Kidney (tissue), 14 donors: Measurements from ENCODE around the gene TMPRSS4. TPM values are rescaled to one million over a fixed set of nuclear protein-coding genes. Genes with fewer than 3 reads are reported as not detected.

Experiments used
- DNase-seq, 5 donors: peaks; one replicate each; pipeline ENCODE4 v3.0.0-alpha.2; 2013 to 2020
- FAIRE-seq: peaks from 2 replicates; lab custom pipeline; 2012; peaks lifted over from hg19 to GRCh38; lab: Jason Lieb, UNC
- H3K27ac ChIP-seq, 2 donors: one replicate each; pipeline ENCODE4 v1.7.0; 2013; ENCODE audit warnings: low read depth in 2 of 2, low read length in 2 of 2, inconsistent platforms in 1 of 2
- H3K27me3 ChIP-seq: one replicate; pipeline ENCODE4 v1.7.1; 2013; ENCODE audit warnings: low read length, inconsistent platforms; ENCODE audit not compliant: control insufficient read depth, insufficient read depth
- H3K36me3 ChIP-seq, 3 donors: one replicate each; pipeline versions ENCODE4 v1.7.0 to v1.7.1; 2013; ENCODE audit warnings: low read length in 3 of 3, control low read depth in 1 of 3, inconsistent platforms in 1 of 3; ENCODE audit not compliant: insufficient read depth in 3 of 3, control insufficient read depth in 2 of 3
- H3K4me1 ChIP-seq, 3 donors: one replicate each; pipeline versions ENCODE4 v1.7.0 to v1.7.1; 2013; ENCODE audit warnings: low read length in 3 of 3, inconsistent platforms in 1 of 3, low read depth in 1 of 3; ENCODE audit not compliant: control insufficient read depth in 2 of 3, insufficient read depth in 2 of 3
- H3K4me3 ChIP-seq, 3 donors: one replicate each; pipeline versions ENCODE4 v1.7.0 to v1.8.1; 2013; ENCODE audit warnings: low read length in 3 of 3, control low read depth in 1 of 3, inconsistent platforms in 1 of 3
- H3K9ac ChIP-seq, 3 donors: one replicate each; pipeline versions ENCODE4 v1.7.0 to v1.7.1; 2013; ENCODE audit warnings: low read length in 3 of 3, control low read depth in 1 of 3, inconsistent platforms in 1 of 3
- H3K9me3 ChIP-seq, 3 donors: one replicate each; pipeline versions ENCODE4 v1.7.0 to v1.7.1; 2013; ENCODE audit warnings: low read length in 3 of 3, control low read depth in 1 of 3, inconsistent platforms in 1 of 3; ENCODE audit not compliant: control insufficient read depth in 2 of 3, insufficient read depth in 1 of 3
- CTCF ChIP-seq: IDR thresholded peaks from 3 replicates; pipeline ENCODE4 v1.5.1; 2012; ENCODE audit warnings: mild to moderate bottlenecking, moderate library complexity, borderline replicate concordance; ENCODE audit not compliant: insufficient read depth; ENCODE audit errors: extremely low read depth
- intact Hi-C: fragments of 100-400 bp; cut with DNase I; formaldehyde crosslinking; loops from one replicate; pipeline ENCODE4 v1.11.1; 2022
- polyA plus RNA-seq: library from polyadenylated mRNA; stranded (reverse); fragments of 350-450 nt; fragmentation: Illumina TruSeq; extraction: RNeasy Lipid Tissue Mini Kit (QIAGEN cat#74804); gene quantifications from one replicate; pipeline ENCODE4 v1.2.3, GENCODE V29; 2014; ENCODE audit warnings: low read depth, low replicate concordance; ENCODE audit not compliant: insufficient read depth
- total RNA-seq: library from RNA; stranded (reverse); fragmentation: NEBNext Ultra II Directional; extraction: Animal tissue kit (Norgen Biotek cat#: 25700); gene quantifications from one replicate; pipeline ENCODE4 v1.2.1, GENCODE V29; 2021
- donor health status: control.
- donor health status: control.
- donor health status: control.
- donor health status: control.
- donor health status: control.
- donor health status: DM: yes; HTN: yes; CAD: no.
- donor health status: Normal renal cell carcinoma (clear cell type).

The TMPRSS4 gene
- total and polyA plus RNA-seq, 2 donors from 2014 or later = 27.8 to 234 TPM

- peaks cover 0 to 15% (median 0%) of the 10 kb centered on the region in 3 donors for H3K4me1 ChIP-seq
- no peak for TF ChIP-seq CTCF
- no peaks in the 10 kb centered on the region for H3K36me3 ChIP-seq
- no peak overlapping the region for H3K4me3 ChIP-seq
- peaks cover 24% of the 10 kb centered on the region for H3K27me3 ChIP-seq
- no peak overlapping the region for H3K9ac ChIP-seq
- no peaks in the 10 kb centered on the region for H3K9me3 ChIP-seq
- FAIRE-seq (no peak), DNase-seq (peak in 1 of 5 donors; percentile 30)
- no peak overlapping the region for H3K27ac ChIP-seq
- intact Hi-C loops = no loop called here
Observed at GRCh38 chr11:118155776-118156530, 79.1 kb downstream of the TMPRSS4 start.

- no peak for FAIRE-seq
- Histone ChIP-seq H3K27me3 (peaks cover 20% of the 10 kb centered on the region), H3K27ac (no peak overlapping the region), H3K36me3 (no peaks in the 10 kb centered on the region), H3K9me3 (no peaks in the 10 kb centered on the region), H3K4me1 (peaks cover 0 to 15% (median 0%) of the 10 kb centered on the region in 3 donors), H3K9ac (no peak overlapping the region), H3K4me3 (no peak overlapping the region)
- peak in 3 of 5 donors; percentile 33 to 49 (median 48) for DNase-seq
- intact Hi-C loops = no loop called here
- no peak for TF ChIP-seq CTCF
Observed at GRCh38 chr11:118156531-118157185, 79.8 kb downstream of the TMPRSS4 start.

DNA sequence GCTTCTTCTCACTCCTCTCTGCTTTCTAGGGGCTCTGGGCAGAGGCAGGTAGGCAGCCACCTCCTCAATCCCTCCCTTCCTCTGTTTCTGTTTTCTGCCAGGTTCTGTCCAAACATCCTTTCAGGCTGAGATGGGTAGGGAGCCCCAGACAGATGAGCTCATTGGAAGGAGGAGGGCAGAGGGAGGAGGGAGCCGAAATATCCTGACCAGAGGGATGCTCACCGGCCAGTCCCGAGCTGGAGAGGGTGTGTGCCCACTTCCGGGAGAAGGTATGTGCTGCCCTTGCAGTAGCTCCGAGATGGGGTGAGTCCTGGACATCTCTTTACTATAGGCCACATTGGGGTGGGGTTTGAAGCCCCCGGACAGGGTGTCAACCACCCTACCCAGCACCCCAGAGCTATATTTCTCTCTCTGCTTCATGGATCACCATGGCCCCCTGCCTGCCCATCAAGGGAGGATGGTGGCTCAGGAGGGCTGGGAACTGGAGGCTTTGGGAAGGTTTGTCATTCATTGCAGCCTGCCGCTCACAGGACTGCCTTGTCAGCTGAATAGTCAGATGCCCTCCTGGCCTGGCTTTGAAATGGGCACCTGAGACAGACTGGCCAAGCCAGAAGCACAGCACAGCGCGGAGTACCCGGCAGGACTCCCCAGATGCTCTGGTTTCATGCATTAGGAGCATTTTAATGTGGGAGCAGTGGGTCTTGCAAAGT lies 80.5 kb downstream of the TMPRSS4 start:
- intact Hi-C loops = no loop called here
- H3K27me3 ChIP-seq = peaks cover 19% of the 10 kb centered on the region
- FAIRE-seq = no peak

More for the DNA sequence above, 80.5 kb downstream of the TMPRSS4 start:
- no peak for TF ChIP-seq CTCF
- no peaks in the 10 kb centered on the region for H3K36me3 ChIP-seq
- peaks cover 0 to 8% (median 0%) of the 10 kb centered on the region in 3 donors for H3K4me1 ChIP-seq
- H3K9me3 ChIP-seq = no peaks in the 10 kb centered on the region
- no peak for DNase-seq
- H3K27ac ChIP-seq = no peak overlapping the region
- no peak overlapping the region for H3K4me3 ChIP-seq
- H3K9ac ChIP-seq = no peak overlapping the region
